Esophagus mucosa (tissue), 1 donor: Measurements from ENCODE around the gene OLA1. TPM values are rescaled to one million over a fixed set of nuclear protein-coding genes. Genes with fewer than 3 reads are reported as not detected.
A peak's percentile ranks its signal among the peaks of the same experiment; 100 is the strongest.

ENCODE experiments used
- ATAC-seq: fragments of 200-7000 bp; cut with Tn5 transposase; one replicate; pipeline ENCODE4 v1.9.1; 2020
- total RNA-seq: library from RNA; stranded (reverse); gene quantifications from one replicate; pipeline ENCODE4 v1.2.4, GENCODE V29; 2023
- donor health status: DM: yes; HTN: yes; CAD: no.

Gene OLA1
- total RNA-seq, 1 donor from 2014 or later: 74.7 TPM

DNA sequence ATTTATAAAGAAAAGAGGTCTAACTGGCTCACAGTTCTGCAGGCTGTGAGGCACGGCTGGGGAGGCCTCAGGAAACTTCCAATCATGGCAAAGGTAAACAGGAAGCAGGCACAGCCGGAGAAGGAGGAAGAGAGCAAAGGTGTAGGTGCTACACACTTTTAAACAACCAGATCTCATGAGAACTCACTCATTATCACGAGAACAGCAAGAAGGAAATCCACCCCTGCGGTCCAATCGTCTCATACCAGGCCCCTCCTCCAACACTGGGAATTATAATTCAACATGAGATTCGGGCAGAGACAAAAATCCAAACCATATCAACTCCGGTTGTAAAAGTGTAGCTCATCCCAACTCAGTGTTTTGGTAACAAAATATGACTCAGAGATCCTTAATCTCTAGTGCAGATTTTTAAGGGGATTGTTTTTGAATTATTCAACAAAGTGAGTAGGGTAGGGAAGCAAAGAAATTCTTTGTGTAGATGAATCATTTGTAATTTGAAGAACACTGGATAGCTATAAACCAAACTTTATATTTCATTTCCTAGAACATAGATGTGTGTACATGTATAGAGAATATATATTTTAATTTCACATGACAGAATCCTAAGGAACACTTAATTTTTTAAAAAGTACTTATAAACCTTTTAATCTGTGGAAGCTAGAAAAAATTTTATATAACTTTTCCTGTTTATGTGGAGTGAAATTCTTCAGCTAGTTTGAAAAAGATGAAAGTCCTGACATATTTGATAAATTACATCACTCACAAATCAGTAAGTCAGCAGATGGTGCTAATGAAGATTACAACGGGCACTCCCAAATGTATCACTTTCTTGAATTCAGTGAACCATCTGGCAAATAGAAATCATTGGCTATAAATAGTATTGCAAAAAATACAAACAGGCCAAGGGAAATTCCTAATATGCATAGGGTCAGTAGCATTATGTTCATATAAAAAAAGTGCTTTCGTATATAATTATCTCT is 130.1 kb downstream of the OLA1 start:
- ATAC-seq: no peak

DNA sequence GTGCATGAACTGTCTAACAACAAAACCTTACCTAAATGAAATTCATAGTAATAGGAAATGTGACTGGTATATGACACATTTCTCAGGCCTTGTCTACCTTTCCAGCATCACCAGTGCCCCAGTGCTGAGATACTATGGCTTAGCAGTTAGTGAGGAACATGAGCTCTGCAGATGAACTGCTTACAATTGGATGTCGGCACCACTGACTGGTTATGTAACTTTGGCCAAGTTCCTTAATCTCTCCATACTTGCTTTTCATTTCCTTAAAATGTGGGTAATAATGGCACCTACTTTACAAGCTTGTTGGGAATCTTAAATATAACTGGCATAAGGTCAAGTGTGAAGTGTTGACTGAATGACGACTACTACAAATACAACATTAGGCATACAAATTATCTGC is 136.3 kb downstream of the OLA1 start:
- no peak for ATAC-seq

DNA sequence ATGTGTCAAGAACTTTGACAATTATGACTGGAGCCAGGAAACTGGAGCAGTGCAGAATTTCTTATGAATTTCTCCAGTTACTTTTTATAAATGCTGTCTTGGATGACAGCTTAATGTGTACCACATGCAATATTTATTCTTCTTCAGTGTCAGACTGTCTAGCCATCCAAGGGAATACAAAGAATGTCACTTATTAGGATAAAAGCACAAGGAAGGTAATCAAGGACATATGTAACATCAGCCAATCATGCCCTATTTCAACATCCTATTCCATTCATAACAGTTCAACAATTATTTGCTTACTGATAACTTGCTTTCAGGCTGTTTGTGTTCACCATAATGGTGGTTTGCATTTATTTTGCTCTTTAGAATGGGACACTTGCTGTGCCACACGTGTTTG is 139.8 kb downstream of the OLA1 start:
- no peak for ATAC-seq

DNA sequence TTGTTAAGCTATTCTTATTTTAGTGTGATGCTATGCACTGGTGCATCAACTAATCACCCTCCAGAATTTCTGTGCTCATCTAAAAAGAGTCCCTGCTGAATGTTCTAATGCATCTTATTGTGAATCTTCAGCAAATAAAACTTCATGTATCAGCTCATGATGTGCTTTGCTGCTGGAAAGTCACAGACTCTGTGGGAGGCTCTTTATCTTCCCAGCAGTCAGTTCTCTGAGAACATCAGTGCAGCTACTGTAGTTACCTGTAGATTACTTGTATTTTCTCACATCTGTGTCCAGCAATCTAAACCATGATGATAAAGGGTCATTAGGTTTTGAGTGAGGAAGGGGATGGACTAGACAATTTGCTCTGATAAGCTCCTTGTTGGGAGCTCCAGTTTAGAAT is 141.6 kb downstream of the OLA1 start:
- no peak for ATAC-seq

DNA sequence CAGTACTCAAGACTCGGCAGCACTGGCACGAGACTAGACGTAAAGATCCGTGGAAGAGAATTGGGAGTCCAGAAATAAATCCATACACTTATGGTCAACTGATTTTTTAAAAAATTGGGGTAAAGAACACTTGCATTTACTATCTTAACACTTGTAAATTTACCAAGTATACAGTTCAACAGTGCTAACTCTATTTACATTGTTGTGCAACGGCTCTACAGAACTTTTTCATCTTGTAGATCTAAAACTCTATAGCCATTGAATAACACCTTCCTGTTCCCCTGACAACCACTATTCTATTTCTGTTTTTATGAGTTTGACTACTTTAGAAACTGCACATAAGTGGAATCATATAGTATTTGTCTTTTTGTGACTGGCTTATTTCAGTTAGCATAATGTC is 153.8 kb downstream of the OLA1 start:
- no peak for ATAC-seq

DNA sequence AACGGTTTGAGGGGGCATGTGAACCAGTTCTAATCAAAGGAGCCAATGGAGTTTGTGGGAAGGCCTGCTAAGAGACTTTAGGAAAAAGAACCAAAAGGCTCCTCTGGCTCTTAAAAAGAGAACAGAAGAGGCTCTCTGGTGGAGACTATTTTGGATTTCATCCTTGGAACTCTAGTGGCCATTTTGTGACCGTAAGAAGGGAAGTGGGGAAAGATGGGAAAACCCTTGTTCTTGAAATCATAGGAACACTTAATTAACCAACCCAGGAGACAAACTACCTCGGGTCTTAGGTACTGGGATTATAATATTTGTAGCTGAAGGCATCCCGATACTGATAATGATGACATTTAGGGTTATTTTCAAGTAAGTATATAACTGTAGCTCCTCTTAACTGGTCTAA is 157.9 kb downstream of the OLA1 start:
- ATAC-seq: no peak

DNA sequence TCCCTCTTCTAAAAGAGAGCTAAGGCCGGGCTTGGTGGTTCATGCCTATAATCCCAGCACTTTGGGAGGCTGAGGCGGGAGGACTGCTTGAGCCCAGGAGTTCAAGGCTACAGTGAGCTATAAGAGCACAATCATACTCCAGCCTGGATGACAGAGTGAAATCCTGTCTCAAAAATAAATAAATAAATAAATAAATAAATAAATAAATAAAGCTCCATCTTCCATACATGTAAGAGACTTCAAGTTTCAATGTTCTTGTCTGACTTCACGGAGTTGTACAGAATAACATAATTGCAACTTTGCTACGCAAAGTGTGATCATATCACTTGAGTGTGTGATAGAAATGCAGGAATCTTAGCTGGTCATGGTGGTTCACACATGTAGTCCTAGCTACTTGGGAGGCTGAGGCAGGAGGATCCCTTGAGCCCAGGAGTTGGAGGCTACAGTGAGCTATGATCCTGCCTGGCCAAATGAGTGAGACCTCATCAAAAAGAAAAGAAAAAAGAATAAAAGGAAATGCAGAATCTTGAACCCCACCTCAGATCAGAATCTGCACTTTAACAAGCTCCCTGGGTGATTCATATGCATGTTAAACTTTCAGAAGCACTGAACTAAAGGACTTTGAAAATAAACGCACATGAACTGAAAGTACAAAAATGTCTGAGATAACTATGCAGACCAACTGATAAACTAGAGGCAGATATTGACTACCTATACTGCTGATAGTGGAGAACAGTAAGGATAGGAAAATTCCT is 159.4 kb downstream of the OLA1 start:
- ATAC-seq: no peak

DNA sequence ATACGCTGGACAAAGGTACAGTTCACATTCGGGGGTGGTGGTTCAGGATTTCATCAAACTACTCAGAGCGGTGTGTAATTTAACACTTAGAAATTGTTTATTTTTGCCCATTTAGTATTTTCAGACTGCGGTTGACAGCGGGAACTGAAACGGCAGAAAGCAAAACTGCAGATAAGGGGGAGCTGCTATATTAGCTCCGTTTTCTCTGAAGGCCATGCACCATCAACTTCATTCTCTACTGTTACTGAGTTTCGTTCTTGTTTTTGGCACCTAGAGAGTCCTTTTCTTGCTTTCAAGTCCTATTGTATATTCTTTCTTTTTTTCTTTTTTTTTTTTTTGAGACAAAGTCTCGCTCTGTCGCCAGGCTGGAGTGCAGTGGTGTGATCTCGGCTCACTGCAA is 161.6 kb downstream of the OLA1 start:
- ATAC-seq: no peak

DNA sequence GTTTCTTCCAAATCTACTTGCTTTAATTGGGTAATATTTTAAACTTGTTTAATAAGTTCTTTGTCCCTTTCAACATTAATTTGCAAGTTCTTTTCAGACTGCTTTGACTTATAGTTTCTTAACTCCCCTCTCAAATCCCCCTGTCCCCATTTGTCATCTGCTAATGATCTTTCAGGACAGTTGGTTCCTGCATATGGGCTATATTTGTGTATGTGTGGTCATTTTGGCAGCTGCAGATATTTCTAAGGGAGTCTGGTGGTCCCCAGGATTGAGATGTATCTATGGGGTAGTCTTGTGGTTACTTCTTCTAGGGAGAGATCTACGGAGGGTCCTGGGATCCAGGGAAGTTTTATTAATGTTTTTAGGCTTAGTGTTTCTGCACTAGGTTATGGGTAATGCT is 162.6 kb downstream of the OLA1 start:
- ATAC-seq: no peak

DNA sequence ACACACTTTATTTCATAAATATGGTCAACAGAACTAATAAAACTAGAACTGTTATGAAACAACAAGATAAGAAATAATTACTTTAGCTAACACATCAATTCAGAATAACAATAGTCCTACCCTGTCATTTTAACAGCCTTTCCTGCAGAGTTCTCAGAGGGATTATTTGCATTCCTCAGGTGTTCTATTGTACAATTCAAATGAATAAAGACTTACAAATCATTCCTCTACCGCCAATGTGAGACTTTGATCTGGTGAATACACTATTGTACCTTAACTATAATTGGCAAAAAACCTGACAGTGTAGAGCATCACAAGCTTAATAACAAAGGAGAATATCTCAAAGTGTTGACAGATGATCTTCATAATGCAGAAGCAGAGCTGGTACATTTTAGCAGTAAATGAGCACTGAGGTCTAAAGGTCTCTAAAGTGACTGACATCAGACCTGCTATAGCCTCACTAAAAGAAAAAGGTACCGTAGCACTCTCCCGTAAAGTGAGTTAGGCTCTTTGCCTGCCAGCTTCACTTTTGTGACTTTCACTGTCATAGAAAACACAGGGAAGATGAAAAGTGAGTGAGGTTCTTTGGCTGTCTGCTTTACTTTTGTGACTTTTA is 164.4 kb downstream of the OLA1 start:
- no peak for ATAC-seq

DNA sequence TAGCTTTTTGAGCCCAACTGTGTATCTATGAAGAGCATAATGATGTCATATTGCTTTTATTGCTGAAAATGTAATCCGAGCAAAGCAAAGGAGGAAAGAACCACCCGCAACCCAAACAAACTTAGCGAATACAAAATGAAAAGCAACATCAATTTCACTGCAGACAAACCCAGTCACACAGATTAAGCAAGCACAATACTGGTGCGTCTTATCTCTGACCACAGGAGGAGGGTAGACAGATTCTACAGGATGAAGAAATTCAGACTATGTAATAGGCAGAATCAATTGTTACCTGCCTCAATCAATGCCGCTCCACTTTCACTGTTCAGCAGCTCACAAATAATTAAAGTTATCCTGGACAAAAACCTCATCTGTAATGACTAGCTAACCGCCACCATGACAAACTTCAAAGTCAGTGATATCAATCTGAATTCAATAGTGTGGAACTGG is 167.6 kb downstream of the OLA1 start:
- no peak for ATAC-seq

DNA sequence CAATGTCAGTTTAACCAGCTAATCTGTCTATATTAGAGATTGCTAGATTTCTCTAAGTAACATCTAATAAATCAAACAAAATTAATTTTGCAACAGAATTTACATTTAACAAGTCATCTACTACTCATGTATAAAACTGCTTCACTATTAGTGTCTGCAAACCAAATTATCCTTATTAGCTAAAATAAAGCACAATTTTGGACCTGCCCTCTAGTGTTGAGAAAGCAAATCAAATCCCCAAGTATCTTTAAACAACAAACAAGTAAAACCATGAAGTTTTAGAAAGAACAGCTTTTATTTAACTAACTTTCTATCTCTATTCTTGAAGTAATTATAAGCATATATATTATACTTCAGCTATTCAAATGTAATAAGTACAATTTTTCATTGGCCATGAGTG is 170.1 kb downstream of the OLA1 start:
- no peak for ATAC-seq

DNA sequence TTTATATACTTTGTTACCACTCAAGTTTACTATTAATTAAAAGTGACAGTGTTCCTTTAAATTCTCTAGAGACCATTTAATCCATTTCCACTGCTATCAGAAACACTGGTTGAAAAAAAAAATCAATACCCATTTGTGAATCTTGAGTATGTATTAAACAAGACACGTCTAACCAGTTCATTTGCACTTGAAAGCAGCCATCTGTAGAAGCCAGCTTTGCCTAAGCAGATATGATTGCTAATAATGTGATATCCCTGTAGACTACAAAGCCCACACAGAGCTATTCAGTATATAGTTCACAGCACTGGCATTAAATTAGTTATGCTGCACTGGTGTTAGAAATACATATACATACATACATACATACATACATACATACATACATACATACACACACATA is 171.4 kb downstream of the OLA1 start:
- ATAC-seq: no peak

DNA sequence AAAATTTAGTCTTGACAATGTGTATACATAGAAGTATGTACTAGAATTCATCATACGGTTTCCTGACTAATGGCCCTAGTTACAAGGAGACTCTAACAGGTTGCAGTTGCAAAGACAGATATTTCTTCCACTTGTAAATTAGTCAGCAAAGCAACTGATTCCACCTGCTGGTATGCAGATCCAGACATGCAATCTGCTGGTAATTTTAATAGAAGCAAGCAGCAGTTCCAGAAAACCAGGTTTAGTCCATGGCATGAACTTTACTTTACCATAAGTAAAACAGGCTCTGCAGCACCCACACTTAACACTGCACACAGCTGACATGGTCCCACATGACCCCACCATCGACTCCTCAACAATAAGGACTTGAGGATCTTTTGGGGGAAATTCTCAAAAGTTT is 172.3 kb downstream of the OLA1 start:
- peak; percentile 96 for ATAC-seq

DNA sequence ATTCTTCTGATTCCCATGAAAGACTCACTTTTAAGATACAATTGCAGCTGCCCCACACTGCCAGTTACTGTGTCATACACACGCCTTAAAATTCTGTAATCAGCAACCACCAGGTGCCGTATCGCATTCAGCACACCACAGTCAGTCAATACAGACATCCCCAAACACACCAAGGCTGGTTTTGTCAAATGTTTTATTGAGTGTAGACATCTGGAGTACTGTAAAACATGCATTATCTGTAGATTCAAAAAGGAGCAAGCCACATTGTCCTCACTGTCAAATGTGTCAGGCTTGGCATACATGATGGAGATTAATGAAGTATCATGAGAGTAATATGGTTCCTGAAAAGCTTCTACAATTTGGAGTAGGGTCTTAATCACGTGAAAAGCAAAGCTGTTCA is 173.5 kb downstream of the OLA1 start:
- no peak for ATAC-seq

DNA sequence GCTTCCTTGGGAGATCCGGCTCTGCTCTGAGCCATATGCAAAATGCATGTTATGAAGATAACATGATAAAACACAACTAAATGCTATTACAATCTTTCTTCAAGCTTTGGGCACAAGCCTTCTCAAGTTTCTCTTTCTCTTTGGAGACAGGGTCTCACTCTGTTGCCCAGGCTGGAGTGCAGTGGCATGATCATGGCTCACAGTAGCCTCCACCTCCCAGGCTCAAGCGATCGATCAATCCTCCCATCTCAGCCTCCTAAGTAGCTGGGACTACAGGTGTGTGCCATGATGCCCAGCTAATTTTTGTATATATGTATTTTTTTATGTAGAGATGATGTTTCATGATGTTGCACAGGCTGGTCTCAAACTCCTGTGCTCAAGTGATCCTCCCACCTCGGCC is 175.5 kb downstream of the OLA1 start:
- no peak for ATAC-seq

DNA sequence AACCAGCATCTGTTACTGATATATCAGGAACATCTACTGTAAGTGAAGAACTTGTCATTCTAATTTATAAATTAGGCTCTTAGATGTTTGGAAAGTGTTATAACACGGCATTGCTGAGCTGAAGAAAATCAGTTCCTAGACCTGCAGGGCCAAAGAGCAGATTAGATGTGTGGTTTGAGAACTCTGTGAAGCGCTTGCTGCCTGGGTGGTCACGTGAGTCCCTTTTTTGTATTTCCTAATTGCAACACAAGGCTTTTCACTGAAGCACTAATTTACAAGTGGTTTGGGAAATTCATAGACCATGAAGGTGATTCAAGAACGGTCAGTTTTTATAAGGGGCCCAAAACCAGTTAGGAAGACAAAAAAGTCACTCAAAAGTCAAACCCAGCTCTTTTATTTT is 176.3 kb downstream of the OLA1 start:
- ATAC-seq: no peak

DNA sequence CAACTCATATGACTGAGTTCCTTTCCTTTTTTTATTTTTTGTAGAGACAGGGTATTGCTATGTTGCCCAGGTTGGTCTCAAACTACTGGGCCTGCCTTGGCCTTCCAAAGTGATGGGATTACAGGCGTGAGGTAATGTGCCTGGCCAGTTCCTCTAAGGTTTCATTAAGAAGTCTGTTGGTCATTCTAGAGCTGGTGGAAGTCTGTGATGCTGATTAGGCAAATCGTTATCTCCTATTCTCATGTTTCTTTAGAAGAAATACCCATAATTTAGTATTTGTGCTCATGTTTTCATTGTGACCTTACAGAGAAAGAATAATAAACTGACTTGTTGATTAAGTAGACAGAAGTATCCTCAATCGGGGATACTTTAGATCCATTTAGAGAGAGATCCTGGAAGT is 177.0 kb downstream of the OLA1 start:
- ATAC-seq: no peak

DNA sequence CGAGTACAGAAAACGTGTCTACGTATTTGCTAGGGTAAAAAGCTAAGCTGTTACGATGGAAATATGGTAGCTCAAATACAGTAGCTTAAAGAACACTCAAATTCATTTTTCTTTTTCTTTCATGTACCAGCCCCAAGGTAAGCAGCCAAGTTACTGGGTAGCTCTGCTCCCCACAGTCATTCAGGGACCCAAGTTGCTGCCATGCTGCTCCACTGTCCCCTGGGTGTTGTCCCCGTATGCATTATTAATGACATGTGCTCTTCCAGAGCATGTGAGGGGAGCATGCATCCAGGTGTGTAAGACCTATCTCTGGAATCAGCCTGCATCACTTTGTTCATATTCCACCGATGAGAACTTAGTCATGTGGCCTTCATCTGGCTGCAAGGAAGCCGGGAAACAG is 178.1 kb downstream of the OLA1 start:
- no peak for ATAC-seq

DNA sequence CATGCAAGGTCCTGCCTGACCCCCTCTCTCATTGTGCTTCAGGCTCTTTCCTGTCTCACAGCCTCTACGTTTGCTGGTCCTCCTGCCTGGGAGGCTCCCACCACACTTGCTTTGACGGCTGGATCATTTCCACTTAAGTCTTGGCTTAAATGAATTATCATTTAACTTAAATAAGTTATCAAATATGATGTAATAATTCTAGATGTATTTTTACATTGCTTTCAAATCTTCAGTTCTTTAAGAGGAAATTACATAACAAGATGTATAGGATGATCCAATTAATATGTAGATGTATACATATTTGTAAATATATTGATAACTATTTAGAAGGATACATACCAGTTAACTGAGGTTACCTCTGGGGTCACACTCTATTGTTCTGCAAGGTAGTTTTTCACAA is 180.5 kb downstream of the OLA1 start:
- no peak for ATAC-seq

DNA sequence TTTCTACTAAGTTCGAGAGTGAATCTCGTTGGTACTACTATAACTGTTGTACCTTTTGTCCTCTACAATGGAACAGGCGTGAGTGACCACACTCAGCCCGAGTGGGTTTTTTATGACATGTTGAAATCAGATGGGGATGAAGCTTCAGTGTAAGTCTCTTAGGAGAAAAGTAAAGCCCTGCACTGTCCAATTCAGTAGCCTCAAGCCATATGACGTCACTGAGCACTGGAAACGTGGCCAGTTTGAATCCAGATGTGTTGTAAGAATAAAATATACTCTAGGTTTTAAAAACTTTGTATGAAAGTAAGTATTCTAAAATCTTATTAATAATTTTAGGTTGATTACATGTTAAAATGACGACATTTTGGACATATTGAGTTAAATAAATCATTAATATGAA is 181.5 kb downstream of the OLA1 start:
- no peak for ATAC-seq

DNA sequence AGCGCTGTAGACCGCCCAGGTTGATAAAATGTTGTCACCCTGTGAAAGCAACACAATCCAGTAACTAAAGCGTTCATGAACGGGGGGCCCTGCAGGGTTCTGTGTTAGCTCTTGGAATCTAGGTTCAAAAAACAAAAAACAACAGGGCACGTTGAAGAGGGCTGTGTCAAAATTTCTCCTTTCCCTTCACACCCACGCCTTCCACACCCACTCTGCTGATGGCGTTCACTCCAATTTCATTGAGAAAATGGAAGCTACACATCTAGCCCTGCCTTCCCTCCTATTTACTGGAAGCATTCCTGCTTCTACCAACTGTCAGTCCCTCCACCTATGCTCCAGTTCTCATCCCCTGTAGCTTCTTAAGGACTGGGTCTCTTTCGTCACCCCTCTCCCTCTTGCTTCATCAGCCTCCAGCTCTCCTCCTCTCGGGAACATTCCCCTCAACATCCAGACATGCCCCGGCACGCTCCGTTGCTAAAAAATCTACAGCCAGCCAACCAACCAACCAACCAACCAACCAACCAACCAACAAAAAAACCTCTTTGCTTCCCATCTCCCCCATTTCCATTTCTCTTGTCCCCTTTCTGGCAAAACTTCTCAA is 184.7 kb downstream of the OLA1 start:
- ATAC-seq: peak; percentile 11

DNA sequence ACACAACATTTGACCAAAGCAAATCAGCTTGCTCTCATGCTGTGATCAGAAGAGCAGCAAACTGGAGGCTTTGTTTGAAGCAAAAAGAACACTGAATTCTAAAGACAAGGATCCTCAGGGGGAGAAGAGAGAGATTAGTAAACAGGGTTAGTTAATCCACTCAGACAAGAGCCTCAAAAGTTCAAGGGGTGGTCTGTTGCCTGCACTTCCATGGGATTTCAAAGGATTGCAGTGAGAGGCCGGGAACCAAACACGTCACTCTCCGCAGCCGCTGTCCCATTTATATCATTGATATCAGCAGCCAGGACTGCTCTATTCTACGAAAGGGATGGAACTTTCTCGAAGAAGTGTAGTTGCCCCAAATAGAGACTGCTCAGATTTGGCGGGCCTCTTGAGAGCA is 185.4 kb downstream of the OLA1 start:
- ATAC-seq: no peak
